Measurements from ENCODE around the gene CEACAM19.
"Not testable (repeated sequence)": the region's sequence is repeated elsewhere in the genome, so short reads cannot be mapped to it uniquely, and the experiment has no call there.

Gene CEACAM19, protein sequence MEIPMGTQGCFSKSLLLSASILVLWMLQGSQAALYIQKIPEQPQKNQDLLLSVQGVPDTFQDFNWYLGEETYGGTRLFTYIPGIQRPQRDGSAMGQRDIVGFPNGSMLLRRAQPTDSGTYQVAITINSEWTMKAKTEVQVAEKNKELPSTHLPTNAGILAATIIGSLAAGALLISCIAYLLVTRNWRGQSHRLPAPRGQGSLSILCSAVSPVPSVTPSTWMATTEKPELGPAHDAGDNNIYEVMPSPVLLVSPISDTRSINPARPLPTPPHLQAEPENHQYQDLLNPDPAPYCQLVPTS

DNA sequence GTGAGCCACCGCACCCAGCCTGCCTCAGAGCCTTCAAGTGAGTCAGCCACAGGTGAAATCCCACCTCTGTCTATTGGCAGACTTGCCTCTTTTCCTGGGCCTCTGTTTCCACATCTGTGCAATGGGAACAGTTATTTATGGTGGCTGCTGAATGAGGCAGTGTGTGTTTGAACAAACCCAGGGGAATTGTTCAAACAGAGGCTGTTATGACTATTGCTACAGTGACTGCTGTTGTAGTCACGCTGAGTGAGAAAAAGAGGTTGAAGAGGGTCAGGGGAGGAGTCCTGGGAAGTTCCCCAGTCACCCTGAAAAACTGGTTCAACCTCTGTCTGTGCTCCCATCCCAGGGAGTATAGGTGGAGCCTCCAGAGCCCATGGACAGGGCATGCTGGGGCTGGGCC is at the start of gene CEACAM19:
TSS of gene CEACAM19 (plus strand) at position 83 of the 400 bp plus-strand sequence. CDS start 450 bp downstream, outside the sequence.
- no peak for DNase-seq

DNA sequence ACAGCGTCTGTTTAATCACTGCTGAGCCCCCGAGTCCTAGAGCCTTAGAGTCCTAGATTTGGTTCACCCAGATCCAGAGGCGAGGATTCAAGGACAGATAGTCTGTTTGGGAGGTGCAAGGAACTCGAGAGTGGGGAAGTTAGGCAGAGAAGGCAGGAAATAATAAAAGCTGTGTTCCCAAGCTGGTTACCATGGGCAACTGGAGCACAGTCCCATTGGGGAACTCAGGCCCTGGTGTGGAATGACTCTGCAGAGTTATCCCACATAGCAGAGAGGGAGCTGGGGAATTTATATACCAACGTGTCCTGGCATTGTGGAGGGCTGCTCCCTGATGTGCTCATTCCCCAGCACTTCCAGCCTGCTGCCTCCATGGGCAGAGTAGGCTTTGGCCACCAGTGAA is 48.2 kb upstream of the CEACAM19 start:
- DNase-seq: no peak

DNA sequence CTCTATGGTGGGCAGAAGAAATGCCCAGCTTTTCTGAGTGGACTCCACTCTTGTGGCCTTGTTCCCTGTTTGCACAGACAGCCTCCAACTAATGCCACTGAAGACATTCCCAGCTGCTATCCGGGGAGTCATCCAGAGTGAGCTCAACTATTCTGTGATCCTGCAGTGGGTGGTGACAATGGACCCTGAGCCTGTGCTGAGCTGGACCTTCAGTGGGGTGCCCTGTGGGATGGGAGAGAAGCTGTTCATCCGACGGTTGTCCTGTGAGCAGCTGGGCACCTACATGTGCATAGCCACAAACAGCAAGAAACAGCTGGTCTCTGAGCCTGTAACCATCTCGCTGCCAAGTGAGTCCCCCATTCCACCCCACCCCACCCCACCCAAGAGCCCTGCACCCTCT is 47.7 kb upstream of the CEACAM19 start:
- DNase-seq: no peak

DNA sequence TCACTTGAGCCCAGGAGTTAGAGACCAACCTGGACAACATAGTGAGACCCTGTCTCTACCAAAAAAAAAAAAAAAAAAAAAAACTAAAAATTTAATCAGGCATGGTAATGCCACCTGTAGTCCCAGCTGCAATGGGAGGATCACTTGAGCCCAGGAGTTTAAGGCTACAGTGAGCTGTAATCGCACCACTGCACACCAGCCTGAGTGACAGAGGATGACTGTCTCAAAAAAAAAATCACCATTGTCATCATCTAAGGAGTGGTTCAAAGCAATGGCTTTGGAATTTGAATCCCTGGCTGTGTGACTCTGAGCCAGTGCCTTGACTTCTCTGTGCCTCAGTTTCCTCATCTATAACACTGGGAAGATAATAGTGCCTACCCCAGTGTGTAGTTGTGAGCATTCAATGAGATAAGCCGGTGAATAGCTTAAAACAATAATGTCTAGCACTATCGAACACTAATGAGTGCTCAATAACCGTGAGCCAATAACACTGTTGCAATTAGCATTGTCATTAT is 46.4 kb upstream of the CEACAM19 start:
- no peak for DNase-seq

DNA sequence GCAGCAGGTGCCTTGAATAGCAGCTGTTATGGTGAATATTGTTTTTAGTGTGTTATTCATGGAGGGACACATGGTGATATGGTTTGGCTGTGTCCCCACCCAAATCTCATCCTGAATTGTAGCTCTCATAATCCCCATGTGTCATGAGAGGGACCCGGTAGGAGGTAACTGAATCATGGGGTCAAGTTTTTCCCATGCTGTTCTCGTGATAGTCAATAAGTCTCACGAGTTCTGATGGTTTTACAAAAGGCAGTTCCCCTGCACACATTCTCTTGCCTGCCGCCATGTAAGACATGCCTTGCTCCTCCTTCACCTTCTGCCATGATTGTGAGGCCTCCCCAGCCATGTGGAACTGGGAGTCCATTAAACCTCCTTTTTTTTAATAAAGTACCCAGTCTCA is 45.6 kb upstream of the CEACAM19 start:
- not testable (repeated sequence) for DNase-seq

DNA sequence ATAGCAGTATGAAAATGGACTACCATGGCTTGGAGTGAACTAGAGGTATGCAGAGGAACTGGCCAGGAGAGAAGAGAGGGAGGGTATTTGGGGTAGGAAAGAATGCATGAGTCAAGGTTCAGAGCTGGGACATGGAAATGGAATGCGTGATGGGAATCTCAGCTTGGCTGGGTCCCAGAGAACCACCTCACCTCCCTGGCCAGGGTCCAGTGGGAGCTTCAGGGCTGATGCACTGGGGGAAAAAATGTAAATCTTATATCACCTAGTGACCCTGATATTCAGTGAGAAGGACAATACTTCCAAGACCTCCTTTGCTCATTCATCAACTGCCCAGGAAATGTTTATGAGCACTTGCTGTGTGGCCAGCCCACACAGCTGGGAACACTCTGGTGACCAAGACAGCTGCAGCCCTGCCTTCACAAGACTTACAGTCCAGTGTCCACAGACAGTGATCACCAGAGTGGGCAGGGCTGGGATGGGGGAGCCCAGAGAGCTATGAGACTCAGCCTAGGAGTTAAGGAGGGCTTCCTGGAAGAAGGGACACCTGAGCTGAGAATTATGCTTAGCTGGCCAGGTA is 45.1 kb upstream of the CEACAM19 start:
- DNase-seq: no peak

DNA sequence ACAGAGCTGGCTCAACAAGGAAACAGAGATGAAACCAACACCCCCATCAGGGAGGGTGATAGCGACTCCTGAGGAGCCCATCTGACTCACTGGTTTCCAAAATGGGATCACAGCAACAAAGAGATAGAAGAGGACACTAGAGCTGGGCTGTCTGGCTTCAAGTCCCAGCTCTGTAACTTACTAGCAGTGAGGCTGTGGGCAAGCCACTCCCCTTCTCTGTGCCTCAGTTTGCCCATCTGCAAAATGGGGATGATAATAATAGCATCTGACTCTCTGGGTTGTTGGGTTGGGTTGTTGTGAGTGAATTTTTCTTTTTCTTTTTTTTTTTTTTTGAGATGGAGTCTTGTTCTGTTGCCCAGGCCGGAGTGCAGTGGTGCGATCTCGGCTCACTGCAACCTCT is 43.7 kb upstream of the CEACAM19 start:
- no peak for DNase-seq

DNA sequence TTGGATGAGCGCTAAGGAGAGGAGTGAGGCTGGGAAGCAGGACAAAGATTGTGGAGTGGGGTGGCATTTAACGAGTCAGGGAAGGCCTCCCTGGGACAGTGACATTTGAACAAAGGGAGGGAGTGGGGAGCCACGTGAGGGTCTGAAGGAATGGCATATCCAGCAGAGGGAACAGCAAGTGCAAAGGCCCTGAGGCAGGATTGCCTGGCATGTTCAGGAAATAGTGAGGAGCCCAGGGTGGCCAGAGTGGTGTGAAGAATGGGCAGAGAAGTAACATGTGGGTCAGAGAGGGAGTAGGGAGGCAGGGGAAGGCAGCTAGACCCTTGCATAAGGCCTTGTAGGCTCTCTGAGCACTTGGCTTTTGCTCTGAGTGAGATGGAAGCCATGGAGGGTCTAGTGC is 42.5 kb upstream of the CEACAM19 start:
- no peak for DNase-seq

DNA sequence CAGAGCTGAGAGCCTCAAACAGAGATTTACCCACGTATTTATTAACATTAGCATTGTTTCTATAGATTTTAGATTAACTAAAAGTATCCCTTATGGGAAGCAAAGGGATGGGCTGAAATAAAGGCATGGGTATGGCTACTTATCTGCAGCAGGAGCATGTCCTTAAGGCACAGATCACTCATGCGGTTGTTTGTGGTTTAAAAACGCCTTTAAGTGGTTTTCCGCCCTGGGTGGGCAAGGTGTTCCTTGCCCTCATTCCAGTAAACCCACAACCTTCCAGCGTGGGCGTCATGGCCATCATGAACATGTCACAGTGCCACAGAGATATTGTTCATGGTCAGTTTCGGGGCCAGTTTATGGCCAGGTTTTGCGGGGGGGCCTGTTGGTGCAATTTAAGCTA is 39.7 kb upstream of the CEACAM19 start:
- DNase-seq: not testable (repeated sequence)

DNA sequence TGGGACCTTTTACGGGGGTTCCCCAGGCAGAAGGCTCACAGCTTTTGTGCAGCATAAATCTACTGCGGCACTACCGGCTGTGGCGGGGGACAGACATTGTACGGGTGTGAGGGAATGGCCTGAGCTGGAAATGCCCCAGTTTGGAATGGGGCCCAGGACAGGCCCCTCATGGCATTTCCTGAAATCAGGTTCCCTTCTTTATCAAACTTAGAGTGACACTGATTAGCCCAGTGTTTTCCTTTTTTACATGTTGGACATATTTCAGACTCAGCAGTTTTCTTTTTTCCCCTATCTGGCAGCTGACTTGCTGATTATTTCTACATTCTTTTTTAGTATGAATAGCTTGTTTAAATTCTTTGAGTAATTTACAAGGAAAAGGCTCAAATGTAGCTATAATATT is 37.2 kb upstream of the CEACAM19 start:
- not testable (repeated sequence) for DNase-seq

DNA sequence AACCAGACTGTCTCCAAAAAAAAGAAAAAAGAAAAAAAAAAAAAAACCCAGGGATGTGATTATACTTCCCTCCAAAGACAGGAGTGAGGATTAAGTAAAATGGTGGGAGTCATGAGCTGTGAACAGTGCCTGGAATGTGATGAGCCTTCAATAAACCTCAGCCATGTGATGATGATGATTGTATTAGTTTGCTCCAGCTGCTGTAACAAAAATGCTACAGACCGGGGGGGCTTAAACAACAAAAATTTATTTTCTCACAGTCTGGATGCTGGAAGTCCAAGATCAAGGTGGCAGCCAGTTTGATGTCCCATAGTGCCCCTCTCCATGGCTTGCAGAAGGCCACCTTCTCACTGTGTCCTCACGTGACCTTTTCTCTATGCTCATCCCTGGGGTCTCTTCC is 36.5 kb upstream of the CEACAM19 start:
- no peak for DNase-seq

DNA sequence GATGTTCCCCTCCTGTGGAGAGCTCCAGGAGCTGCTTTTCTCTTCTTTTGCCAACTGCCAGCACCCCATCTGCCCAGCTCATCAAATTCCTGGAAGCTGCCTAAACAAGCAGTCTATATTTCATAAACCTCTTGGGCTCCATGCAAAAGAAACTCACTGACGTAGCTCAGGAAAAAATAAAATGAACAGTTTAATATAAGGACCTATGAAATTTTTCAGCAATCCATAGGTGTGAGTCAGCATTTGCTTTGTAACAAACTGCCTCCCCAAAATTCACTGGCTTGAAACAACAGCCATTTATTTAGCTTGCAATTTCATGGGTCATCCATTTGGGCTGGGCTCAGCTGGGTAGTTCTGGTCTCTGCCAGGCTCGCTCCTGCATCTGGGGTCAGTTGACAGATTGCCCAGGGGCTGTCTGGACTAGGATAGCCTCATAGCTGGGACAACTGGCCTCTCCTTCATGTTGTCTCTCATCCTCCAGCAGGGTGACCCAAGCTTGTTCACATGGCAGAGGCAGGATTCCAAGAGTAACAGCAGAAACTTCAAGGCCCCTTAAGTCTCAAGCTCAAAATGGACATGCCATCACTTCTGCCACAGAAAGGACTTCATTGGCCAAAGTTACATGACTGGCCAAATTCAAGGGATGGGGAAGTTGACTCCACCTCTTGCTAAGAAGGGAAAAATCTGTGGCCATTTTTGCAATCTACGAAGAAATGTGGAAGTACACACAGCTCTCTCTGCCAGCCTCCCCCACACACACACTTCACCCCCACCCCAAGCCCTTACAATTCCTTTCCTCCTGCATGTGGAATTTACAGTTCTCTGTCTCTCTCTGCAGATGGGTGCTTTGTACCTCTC is 35.5 kb upstream of the CEACAM19 start:
- DNase-seq: peak in 1 of 2 experiments; percentile 40

DNA sequence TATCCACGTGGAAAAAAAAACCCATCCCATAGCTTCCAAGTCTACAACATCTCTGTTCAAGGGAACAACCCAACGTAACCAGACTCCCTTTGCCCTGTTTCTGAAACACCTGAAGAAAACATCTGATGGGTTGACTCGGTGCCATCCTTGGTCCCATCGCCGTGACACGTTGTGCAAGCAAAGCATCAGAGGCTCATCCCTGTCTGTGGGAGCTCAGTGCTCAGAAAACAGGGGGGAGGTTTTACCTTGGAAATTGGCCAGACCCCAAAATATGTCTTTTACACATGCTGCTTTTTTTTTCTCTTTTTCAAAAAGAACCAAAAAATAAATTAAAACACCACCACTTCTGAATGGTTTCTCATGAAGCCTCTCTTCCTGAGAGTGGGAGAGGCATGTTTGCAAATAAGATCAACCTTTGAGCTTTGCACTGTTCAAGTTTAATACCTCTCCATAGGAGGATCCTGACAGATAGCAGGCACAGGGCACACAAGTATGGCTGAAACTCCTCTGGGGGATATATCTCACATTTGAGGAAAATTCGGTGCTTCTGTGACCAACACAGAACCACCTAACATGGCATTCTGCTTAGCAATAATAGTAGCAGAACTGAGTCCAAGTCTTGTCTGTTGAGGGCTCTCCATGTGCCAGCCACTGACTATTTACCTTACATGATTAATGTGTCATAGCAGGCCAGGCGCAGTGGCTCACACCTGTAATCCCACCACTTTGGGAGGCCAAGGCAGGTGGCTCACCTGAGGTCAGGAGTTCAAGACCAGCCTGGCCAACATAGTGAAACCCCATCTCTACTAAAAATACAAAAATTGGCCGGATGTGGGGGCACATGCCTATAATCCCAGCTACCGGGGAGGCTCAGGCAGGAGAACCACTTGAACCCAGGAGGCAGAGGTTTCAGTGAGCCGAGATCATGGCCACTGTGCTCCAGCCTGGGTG is 34.6 kb upstream of the CEACAM19 start:
- no peak for DNase-seq

DNA sequence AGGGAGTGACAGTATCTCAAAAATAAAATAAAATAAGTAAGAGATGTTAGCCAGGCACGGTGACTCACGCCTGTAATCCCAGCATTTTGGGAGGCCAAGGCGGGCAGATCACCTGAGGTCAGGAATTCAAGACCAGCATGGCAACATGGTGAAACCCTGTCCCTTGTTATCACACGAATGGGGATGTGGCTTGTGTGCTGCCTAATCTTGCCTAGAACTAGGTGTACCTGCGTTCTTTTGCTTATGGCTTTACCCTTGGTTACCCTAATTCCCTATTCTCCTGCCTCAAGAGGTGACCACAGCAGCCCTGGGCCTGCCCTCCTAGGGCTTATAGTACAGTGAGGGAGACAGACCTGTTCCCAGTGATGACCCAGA is 33.9 kb upstream of the CEACAM19 start:
- no peak for DNase-seq

DNA sequence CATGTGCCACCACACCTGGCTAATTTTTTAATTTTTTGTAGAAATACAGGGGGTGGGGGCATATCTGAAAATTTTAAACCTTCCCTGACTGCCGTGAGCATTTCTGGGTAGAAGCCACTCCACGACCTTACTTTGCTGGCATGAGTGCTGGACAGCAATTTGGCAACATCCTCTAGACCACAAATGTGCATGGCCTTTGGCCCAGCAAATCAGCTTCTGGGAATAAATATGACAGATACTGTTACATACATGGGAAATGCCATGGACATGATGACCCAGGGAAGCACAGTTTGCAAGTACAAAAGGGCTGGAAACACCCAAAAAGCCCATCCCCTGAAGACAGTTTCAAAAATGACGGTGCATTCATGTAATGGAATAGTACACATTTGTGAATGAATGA is 30.8 kb upstream of the CEACAM19 start:
- DNase-seq: no peak

DNA sequence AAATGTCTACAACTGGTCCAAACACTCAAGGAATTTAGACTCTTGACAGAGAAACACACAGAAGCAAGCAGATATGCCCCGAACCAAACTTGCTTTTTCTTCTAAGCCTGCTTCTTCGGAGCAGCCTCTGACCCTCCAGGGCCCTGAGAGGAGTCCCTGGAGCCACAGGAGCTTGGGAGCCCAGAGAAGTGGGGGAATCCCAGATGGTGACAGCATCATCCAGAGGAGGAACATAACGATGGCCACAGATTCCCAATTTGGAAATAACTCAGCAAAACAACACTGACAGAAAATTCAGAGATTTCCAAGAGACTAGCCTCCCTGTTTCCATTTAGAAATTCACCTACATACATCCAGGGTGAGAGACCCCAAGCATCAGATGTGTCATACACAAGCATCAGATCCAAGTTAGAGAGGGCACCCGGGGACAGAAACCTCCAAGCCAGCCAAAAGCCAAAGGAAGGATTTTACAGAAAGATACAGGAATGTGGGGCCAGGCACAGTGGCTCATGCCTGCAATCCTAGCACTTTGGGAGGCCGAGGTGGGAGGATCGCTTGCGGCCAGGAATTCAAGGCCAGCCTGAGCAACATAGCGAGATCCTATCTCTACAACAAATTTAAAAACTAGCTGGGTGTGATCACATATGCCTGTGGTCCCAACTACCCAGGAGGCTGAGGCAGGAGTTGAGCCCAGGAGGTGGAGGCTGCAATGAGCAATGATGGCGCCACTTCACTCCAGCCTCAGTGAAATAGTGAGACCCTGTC is 29.6 kb upstream of the CEACAM19 start:
- DNase-seq: no peak

DNA sequence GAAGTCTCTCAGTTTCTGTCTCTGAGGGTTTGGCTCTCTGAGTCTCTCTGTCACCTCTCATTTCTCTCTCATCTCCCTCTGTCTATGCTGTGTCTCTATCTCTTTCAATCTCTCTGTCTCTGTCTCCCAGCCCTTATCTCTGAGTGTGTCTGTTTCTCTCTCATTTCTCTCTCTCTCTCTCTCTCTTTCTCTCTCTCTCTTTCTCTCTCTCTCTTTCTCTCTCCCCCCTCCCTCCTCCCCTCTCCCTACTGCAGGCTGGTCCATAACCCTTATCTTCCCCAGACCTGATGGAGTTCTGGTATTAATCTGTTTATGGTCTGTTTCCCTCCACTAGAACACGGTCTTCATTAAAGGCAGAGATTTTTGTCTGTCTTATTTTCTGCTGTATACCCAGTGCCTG is 28.9 kb upstream of the CEACAM19 start:
- DNase-seq: no peak

DNA sequence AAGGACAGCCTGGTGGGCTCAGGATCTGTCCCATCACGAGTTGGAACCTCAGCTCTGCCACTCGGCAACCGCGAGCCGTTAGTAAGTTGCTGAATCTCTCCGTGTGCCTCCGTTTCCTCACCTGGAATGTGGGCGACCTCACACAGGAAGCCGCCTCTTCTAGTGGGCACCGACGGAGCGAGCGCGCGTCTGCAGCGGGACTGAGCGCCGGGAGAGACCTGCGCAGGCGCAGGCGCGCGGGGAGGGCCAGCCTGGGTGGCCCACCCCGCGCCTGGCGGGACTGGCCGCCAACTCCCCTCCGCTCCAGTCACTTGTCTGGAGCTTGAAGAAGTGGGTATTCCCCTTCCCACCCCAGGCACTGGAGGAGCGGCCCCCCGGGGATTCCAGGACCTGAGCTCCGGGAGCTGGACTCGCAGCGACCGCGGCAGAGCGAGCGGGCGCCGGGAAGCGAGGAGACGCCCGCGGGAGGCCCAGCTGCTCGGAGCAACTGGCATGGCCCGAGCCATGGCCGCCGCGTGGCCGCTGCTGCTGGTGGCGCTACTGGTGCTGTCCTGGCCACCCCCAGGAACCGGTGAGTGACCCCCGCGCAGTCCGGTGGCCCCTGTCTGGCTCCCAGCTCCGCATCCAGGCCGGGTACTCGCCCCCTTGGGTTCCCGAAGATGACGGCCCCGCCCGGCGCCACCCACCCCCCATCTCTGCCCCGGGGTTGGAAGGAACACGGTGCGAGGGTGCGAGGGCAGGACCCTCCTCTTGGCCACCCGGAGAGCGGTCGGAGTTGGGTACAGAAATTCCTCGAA is 27.5 kb upstream of the CEACAM19 start, which contains the start of gene PVR:
TSS of gene PVR (plus strand) at position 306 of the 797 bp plus-strand sequence. CDS start at position 493, 187 bp downstream.
- DNase-seq: peak; percentile 57 to 83

DNA sequence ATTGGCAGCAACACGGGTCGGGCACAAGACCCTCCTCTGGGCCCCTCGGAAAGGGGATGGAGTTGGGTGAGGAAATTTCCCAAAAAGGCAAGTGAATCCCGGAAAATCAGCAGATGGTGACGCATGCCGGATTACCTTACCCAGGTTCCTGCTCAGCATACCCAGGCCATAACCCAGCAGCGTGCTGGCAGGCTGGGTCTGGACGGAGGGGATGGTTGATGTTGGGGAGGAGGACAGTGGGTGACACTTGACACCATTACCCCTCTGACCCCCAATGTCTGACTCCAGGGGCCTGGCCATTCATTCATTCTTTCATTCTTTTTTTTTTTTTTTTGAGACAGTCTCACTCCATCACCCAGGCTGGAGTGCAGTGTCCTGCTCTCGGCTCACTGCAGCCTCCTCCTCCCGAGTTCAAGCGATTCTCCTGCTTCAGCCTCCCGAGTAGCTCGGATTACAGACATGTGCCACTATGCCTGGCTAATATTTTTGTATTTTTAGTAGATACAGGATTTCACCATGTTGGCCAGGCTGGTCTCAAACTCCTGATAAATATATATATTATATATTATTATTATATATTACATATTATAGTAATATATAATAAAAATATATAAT is 26.8 kb upstream of the CEACAM19 start:
- DNase-seq: peak in 1 of 2 experiments; percentile 47

DNA sequence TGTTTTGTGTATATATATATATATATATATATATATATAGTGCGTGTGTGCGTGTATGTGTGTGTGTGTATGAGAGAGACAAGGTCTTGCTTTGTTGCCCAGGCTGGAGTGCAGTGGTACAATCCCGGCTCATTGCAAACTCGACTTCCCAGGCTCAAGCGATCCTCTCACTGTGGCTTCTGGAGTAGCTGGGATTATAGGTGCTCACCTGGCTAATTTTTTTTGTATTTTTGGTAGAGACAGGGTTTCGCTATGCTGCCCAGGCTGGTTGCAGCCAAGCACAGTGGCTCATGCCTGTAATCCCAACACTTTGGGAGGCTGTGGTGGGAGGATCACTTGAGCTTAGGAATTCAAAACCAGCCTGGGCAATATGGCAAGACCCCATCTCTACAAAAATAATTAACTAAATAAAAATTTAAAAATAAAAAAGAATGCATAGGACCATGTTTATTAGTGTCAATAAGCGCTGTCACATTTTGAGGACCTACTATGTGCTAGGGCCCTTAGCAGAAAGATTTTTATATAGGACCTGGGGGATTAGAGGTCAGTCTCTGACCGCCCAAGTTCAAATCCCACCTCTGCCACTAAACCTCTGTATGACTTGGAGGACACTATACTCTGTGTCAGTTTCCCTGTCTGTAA is 25.8 kb upstream of the CEACAM19 start:
- no peak for DNase-seq
